Duodenal mucosa (tissue), 2 donors: ENCODE measurements around the gene COLEC11.

Experiments used
- H3K27ac ChIP-seq: one replicate; pipeline ENCODE4 v1.7.0; 2013; ENCODE audit warnings: low read depth, low read length
- H3K27me3 ChIP-seq, 2 donors: one replicate each; pipeline ENCODE4 v1.7.0; 2013; ENCODE audit warnings: low read length in 2 of 2, control low read depth in 1 of 2; ENCODE audit not compliant: insufficient read depth in 2 of 2, control insufficient read depth in 1 of 2
- H3K36me3 ChIP-seq, 2 donors: one replicate each; pipeline ENCODE4 v1.7.0; 2013; ENCODE audit warnings: low read length in 2 of 2, control low read depth in 1 of 2; ENCODE audit not compliant: insufficient read depth in 2 of 2, control insufficient read depth in 1 of 2
- H3K4me1 ChIP-seq, 2 donors: one replicate each; pipeline ENCODE4 v1.7.0; 2013; ENCODE audit warnings: low read length in 2 of 2, control low read depth in 1 of 2; ENCODE audit not compliant: insufficient read depth in 2 of 2, control insufficient read depth in 1 of 2
- H3K4me3 ChIP-seq, 2 donors: one replicate each; pipeline ENCODE4 v1.7.0; 2013; ENCODE audit warnings: low read length in 2 of 2, low read depth in 1 of 2
- H3K9ac ChIP-seq, 2 donors: one replicate each; pipeline ENCODE4 v1.7.0; 2013; ENCODE audit warnings: low read length in 2 of 2, low read depth in 1 of 2
- H3K9me3 ChIP-seq, 2 donors: one replicate each; pipeline ENCODE4 v1.7.0; 2013; ENCODE audit warnings: low read length in 2 of 2, control low read depth in 1 of 2; ENCODE audit not compliant: control insufficient read depth in 1 of 2

The COLEC11 gene

GRCh38 chr2:3689998-3690748 lies 95.3 kb downstream of the COLEC11 start:
- Histone ChIP-seq H3K36me3 (no peaks in the 10 kb centered on the region), H3K9ac (no peak overlapping the region), H3K27ac (no peak overlapping the region), H3K27me3 (no peaks in the 10 kb centered on the region), H3K9me3 (no peaks in the 10 kb centered on the region), H3K4me1 (no peaks in the 10 kb centered on the region), H3K4me3 (no peak overlapping the region)

DNA sequence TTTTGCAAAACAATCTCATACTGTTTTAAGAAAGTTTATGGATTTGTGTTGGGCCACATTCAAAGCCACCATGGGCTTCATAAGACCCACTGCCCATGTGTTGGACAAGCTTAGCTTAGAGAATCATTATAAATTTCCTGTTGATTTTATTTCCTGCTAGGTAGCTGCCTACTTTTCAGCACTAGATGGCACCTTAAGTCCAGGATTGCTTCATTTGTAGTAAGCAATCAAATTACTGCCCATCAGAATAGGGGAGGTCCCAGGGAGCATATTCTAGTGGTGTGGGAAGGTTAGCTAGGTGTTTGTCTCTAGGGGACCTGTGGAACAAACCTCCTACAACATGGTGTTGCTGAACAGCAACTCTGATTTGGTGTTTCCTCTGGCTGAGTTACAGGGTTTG lies 97.5 kb downstream of the COLEC11 start:
- H3K4me1 ChIP-seq, result no peaks in the 10 kb centered on the region
- no peaks in the 10 kb centered on the region for H3K36me3 ChIP-seq
- H3K4me3 ChIP-seq, result no peak overlapping the region
- no peaks in the 10 kb centered on the region for H3K27me3 ChIP-seq
- H3K27ac ChIP-seq, result no peak overlapping the region
- no peak overlapping the region for H3K9ac ChIP-seq
- no peaks in the 10 kb centered on the region for H3K9me3 ChIP-seq
